Hematopoietic multipotent progenitor cell (in vitro differentiated cells): ENCODE measurements around the gene RPN1. TPM values are rescaled to one million over a fixed set of nuclear protein-coding genes. Genes with fewer than 3 reads are reported as not detected.
A peak's percentile ranks its signal among the peaks of the same experiment; 100 is the strongest.
"Not testable (repeated sequence)": the region's sequence is repeated elsewhere in the genome, so short reads cannot be mapped to it uniquely, and the experiment has no call there.

Source experiments
- DNase-seq, 3 donors: peaks; one replicate each; pipeline ENCODE4 v3.0.0-alpha.2; 2011 to 2015; ENCODE audit warnings: low read depth in 2 of 3, low spot score in 2 of 3
- total RNA-seq: library from RNA; depleted of rRNA; stranded (reverse); fragments of >200 nt; gene quantifications from one replicate; pipeline ENCODE4 v1.2.3, GENCODE V29; 2012

The RPN1 gene
- total RNA-seq, 1 donor: 257 TPM

DNA sequence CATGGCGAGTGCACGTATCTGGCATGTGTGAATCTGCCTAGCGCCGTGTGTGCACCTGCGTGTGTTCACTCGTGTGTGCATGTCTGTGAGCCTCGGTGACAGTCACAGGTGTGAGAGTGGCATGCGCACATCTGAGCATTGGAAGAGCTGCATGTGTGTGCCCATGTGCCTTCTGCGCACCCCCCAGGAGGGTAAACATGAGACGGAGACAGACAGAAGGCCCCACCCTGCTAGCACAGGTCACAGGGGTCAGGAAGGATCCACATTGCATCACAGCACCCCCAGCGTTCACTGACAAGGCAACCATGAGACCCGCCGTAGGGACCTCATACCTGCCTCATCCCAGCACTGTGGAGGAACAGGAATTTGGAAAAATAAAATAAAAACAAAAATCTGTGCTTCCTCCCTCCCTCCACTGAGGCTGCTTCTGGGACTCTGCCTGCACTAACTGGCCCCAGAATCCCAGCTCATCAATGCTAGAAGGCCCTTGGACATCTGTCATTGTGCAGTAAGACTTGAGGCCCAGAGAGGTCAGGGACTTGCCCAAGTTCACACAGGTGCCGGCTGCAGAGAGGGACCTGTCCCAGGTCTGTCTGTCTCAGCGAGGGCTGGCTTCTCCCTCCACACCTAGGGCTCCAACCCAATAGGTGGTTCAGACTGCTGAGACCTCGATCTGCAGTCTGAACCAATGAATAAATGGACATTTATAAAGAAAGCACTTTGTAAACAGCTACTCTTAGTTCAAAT is 37.4 kb downstream of the RPN1 start:
- no peak for DNase-seq

DNA sequence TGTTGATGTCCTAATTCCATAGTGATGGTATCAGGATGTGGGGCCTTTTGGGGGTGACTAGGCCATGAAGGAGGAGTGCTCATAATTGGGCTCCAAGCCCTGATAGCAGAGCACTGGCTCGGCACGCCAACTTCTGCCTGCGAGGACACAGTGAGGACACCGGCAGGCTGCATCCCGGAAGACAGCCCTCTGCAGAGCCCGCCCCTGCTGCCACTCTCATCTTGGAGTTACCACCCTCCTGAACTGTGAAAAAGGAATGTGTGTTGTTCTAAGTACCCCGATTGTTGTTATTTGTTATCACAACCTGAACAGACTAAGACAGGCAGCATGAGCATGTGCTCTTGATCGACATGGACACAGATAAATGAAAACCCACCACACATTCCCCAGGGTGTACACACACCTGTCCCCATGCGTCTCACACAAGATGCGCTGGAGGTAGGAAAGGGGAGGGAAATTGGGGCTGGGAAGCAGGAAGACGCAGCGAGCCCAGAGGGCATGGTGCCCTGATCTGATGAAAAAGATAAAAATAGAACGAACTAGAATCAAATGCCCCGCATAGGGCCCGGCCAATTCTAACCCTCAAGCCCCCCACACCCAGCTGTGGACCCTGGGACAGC is 40.1 kb downstream of the RPN1 start:
- no peak for DNase-seq

DNA sequence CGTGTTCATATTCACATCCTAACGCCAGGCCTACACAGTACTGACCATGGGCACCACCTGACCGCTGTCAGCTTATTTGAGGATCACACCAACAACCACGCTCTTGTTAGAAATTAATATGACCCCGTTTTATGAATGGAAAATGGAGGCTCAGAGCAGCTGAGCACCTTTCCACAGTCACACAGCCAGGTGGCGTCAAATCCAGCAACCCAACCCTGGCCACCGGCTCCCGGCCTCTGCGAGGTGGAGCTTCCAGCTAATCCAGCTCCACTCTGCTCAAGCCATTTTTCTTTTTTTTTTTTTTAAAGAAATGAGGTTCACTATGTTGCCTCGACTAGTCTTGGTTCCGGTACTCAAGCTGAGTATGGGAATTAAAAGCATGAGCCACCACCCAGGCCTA is 41.3 kb downstream of the RPN1 start:
- DNase-seq: no peak

DNA sequence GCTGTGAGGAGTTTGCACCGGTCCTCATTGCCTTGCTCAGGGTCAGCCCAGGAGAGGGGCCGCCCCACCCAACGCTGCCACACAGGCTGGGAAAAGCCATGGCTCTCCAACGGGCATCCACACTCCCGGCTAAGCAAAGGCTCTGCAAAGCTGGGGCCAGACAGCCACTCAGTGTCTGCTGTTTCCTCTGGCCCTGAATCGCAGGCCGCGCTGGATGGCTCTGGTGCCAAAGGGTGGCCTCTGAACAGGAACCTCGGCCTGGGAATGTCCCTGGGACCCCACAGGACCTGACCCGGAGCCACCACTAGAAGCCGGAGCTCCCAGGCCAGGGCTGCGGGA is 42.9 kb downstream of the RPN1 start:
- DNase-seq: no peak

DNA sequence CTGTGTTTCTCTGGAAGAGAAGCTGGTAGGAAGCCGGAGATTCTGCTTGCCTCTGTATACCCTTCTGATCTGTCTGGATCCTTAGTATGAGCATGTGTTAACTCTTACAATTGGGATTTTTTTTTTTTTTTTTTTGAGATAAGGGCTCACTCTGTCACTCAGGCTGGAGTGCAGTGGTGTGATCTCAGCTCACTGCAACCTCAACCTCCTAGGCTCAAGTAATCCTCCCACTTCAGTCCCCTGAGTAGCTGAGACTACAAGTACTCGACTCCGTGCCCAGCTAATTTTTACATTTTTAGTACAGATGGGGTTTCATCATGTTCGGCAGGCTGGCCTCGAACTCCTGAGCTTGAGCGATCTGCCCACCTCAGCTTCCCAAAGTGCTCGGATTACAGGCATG is 44.5 kb downstream of the RPN1 start:
- no peak for DNase-seq

DNA sequence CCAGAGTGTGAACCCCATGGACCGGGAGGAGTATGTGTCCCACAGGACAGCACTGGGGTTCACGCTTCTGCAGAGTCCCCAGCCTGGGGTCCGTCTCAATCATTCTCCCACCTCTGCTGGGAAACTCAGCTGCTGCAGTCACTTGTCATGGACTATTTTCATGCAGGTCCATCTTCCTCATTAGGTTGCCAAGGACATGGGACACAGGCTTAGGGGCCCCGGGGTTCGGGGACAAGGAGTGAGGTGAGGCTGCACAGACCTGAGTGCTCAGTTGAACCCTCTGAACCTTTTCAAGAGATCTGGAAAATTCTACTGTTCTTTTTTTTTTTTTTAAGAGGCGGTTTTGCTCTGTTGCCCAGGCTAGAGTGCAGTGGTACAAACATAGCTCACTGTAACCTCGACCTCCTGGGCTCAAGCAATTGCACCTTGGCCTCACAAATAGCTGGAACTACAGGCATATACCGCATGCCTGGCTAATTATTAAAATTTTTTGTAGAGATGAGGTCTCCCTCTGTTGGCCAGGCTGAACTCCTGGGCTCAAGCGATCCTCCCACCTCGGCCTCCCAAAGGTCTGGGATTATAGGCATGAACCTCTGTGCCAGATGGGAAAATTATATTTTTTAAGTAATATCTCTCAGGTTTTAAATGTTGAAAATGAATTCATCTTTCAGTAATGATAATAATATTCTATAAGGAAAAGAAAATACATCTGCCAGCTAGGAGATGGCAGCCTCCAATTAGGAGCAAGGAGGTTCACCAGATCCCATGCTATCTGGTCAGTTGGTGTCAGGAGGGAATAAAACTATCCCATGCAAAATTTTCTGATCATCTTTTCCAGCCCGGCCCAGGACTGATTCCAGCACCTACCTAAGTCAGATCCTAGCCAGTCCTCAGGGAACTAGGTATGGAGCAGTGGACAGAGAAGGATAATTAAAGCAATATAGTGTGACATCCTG is 45.2 kb downstream of the RPN1 start:
- DNase-seq: no peak

DNA sequence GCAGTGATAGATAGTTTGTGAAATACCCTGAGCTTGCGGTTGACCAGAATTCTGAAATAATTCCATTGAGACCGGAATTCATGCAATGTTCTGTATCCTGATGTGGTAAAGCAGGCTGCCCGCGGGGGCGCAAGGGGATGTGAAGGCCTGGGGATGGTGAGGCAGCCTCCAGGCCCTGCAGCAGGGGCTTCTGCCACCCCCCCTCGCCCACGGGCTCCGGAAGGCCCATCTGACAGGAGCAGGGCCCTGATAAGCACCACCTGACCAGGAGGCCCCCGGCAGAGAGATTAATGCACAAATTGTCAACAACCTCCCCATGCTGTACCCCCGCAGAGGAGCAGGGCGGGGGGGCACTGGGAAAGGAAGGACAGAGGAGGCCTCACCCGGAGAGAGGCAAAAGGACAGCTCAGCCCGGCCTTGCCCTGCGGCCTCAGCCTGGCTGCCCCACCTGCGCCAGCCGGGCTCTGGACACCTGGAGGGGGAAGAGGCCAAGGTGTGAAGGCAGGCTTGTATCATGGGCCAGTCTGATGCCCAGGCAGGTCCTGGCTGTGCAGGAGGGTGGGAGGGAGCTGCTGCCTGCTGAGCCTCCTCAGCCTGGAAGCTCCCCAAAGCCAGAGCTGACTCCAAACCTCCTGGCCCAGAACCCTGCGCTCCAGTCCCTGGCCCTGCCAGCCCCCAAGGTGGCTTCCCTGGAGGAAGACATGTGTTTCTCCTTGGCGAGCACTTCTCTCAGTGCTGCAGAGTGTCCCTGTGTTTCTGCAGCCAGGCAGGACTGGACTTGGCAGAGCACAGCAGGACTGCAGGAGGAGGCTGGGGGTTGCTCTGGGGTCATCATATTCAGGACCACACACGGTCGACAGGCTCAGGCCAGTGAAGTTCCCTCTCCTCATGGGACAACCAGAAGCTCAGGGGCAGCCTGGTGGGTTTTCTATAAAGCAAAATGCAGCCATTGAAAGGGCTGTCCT is 46.5 kb downstream of the RPN1 start:
- DNase-seq: peak in 2 of 3 donors; percentile 76 to 90

GRCh38 chr3:128603313-128603712 is 47.3 kb downstream of the RPN1 start:
- DNase-seq: no peak

DNA sequence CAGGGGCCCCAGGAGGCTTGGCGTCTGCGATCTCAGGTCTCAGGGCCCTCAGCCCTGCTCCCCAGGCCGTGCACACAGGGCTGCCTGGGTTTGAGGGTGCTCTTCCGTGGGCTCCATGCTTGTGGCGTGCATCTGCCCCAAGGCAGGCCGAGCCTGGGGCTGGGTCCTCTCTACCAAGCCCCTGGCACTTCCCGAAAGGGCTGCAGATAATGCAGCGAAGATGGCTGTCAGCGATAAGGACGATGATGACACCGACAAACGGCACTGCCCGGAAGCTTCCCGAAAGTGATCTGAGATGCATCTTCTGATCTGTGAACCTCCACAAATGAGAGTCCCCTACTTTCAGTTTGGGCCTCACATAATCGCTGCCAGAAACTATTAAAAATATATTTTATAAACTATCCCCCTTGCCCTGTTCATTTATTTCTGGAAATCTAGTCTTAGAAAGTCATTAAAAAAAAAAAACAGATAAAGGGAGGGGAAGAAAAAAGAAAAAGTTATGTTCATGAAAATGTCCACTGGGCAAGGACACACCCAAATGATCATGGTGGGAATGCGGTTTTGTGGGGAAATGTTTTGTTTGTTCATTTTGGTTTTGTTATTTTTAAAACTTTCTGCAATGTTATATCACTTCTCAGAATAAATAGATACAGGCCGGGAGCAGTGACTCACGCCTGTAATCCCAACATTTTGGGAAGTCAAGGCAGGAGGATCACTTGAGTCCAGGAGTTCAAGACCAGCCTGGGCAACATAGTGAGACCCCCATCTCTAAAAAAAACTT is 51.5 kb downstream of the RPN1 start:
- DNase-seq: no peak

GRCh38 chr3:128597900-128598299 is 52.7 kb downstream of the RPN1 start:
- DNase-seq: no peak

DNA sequence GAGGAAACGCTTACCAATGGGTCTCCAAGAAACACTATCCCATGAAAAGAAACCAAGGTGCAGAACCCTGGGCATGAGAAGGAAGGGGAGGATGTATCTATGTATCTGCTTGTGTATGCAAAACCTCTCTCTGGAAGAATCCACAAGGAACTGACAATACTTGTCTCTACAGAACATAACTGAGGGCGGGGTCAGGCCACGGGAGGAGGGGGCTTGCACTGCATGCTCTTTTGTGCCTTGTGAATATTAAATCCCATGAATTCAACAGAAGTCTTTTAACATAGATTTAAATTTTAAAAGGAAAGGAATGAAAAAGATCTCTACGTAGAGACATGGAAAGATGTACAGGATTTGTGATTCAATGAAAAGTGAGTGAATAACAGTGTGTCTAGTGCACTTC is 57.8 kb downstream of the RPN1 start:
- DNase-seq: no peak

DNA sequence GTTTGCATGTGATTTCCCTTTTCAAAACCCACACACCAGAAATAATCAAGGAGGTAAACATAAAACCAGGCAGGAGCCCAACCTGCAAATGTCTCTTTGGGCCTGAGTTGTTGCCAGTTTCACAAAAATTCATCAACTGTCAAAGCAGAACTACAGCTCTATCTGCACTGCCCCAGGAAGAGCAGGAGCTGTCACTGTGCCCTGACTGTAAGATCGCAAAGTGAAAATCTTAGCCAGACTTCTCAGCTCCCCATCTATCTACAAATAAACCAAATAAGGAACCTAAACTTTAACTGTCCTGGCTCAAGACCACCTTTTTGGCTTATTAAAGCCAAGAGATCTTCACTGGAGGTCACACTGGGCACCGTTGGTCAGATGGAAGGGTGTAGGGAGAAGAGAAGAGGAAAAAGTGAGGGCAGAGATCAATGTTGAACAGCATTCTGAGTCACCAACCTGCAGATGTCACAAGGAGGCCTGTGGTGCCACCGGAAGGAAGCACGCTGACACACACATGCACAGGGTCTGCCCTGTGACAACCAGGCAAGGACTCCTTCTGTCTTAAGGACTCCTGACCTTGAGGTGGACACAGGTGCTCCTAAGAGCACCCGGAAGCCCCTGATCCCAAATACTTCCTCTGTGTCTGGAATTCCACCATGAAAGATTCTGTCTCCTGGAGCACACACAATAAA is 58.7 kb downstream of the RPN1 start:
- DNase-seq: peak in 2 of 3 donors; percentile 74 to 80

GRCh38 chr3:128590948-128591347 is 59.7 kb downstream of the RPN1 start:
- DNase-seq: no peak

DNA sequence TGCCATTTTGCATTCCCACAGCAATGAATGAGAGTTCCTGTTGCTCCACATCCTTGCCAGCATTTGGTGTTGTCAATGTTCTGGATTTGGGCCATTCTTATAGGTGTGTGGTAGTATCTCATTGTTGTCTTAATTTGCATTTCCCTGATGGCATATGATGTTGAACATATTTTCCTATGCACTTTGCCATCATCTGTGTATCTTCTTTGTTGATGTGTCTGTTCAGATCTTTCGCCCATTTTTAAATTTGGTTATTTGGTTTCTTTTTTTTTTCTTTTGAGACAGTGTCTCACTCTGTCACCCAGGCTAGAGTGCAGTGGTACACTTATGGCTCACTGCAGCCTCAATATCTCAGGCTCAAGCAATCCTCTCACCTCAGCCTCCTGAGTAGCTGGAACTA is 60.6 kb downstream of the RPN1 start:
- DNase-seq: not testable (repeated sequence)

- peak in 1 of 3 donors; percentile 63 for DNase-seq
Observed at GRCh38 chr3:128588147-128588546, 62.5 kb downstream of the RPN1 start.

- DNase-seq: no peak
Observed at GRCh38 chr3:128587391-128587790, 63.2 kb downstream of the RPN1 start.

DNA sequence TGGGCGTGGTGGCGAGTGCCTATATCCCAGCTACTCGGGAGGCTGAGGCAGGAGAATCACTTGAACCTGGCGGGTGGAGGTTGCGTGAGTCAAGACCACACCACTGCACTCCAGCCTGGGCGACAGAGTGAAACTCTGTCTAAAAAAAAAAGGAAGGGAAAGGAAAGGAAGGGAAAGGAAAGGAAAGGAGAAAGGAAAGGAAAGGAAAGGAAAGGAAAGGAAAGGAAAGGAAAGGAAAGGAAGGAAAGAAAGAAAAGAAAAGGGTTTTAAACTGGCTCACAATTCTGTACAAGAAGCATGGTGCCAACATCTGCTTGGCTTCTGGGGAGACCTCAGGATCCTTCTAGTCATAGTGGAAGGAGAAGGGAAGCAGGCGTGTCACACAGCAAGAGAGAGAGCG is 63.7 kb downstream of the RPN1 start:
- DNase-seq: not testable (repeated sequence)

- DNase-seq: not testable (repeated sequence)
Observed at GRCh38 chr3:128586391-128586790, 64.2 kb downstream of the RPN1 start.

- no peak for DNase-seq
Observed at GRCh38 chr3:128585974-128586373, 64.6 kb downstream of the RPN1 start.
